Measurements from ENCODE around the gene CSH2. TPM values are rescaled to one million over a fixed set of nuclear protein-coding genes. Genes with fewer than 3 reads are reported as not detected.
"Not testable (repeated sequence)": the region's sequence is repeated elsewhere in the genome, so short reads cannot be mapped to it uniquely, and the experiment has no call there.

Gene CSH2
- total RNA-seq, 4 donors from 2014 or later = not detected

DNA sequence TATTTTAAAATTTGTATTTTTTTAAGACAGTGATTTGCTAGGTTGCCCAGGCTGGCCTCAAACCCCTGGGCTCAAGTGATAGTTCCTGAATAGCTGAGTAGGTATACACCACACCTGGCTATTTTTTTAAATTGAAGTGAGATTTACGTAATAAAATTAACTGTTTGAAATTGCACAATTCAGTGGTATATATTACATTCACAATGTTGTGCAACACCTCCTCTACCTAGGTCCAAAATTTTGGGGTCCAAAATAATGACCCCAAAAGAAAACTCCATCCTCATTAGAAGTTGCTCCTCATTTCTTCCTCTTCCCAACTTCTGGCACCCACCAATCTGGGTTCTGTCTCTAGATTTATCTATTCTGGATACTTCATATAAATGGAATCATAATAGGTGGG lies 28.0 kb downstream of the CSH2 start:
- WGBS, 2 donors = 2 to 50% methylated on average over 1 of the region's 1 CpG

DNA sequence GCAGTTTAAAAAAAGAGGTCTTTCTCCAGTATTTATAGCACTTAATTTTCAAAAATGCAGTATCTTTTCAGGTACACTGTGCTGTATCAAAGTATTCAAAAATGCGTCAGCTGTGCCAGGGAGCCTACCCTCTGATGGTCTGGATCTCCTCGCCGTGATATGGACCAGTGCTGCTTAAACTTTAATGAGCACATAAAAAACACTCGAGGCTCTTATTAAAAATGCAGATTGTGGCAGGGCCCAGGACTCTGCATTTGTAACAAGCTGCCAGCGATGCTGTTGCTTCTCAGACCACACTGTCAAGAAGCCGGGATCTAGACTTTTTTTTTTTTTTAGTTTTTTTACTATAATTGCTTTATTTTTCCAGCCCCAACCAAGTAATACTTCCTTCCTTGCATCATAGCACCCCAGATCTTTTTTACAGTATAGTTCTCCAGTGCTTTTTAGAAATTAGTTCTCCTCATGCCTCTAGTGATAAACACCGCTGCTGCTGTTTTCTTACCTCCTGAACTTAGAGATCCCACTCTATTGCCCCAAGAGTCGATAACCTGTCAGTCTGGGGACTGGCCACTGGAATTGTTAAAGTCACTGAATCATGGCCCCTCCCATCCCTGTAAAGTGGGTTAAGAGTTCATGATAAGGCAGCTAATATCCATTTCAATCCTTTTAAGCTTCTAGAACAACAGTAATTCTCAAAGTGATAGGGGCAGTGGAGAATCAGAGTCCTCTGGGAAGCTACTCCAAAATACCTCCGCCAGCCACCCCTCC lies 29.4 kb downstream of the CSH2 start:
- H3K27ac ChIP-seq = peak overlapping the region; percentile 89 to 98 (median 94)
- H3K9me3 ChIP-seq = no peaks in the 10 kb centered on the region
- H3K4me3 ChIP-seq = peak overlapping the region in 2 of 4 donors; percentile 78 to 95
- H3K27me3 ChIP-seq = no peaks in the 10 kb centered on the region
- no peak for DNase-seq (ENCODE audit: low spot score in 2 of 2)
- no peaks in the 10 kb centered on the region for H3K36me3 ChIP-seq
- 76 to 78% methylated on average over 9 of the region's 9 CpGs for WGBS, 2 donors
- TF ChIP-seq, protein P1, sequence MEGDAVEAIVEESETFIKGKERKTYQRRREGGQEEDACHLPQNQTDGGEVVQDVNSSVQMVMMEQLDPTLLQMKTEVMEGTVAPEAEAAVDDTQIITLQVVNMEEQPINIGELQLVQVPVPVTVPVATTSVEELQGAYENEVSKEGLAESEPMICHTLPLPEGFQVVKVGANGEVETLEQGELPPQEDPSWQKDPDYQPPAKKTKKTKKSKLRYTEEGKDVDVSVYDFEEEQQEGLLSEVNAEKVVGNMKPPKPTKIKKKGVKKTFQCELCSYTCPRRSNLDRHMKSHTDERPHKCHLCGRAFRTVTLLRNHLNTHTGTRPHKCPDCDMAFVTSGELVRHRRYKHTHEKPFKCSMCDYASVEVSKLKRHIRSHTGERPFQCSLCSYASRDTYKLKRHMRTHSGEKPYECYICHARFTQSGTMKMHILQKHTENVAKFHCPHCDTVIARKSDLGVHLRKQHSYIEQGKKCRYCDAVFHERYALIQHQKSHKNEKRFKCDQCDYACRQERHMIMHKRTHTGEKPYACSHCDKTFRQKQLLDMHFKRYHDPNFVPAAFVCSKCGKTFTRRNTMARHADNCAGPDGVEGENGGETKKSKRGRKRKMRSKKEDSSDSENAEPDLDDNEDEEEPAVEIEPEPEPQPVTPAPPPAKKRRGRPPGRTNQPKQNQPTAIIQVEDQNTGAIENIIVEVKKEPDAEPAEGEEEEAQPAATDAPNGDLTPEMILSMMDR (IDR thresholded peaks at IDR 0.05) = no peak
- no peak for TF ChIP-seq POLR2A (IDR thresholded peaks at IDR 0.05)
- TF ChIP-seq EP300 (IDR thresholded peaks at IDR 0.05) = no peak
- peaks cover 0 to 44% (median 31%) of the 10 kb centered on the region in 4 donors for H3K4me1 ChIP-seq

More for the DNA sequence above, 28.0 kb downstream of the CSH2 start:
- Histone ChIP-seq H3K4me3 (no peak overlapping the region), H3K9me3 (no peaks in the 10 kb centered on the region), H3K27me3 (no peaks in the 10 kb centered on the region), H3K36me3 (no peaks in the 10 kb centered on the region), H3K27ac (no peak overlapping the region), H3K4me1 (peaks cover 0 to 30% (median 17%) of the 10 kb centered on the region in 4 donors)
- no peak for DNase-seq (ENCODE audit: low spot score in 2 of 2)
- TF ChIP-seq, protein P1 (IDR thresholded peaks at IDR 0.05) = no peak
- TF ChIP-seq EP300 (IDR thresholded peaks at IDR 0.05) = no peak
- TF ChIP-seq POLR2A (IDR thresholded peaks at IDR 0.05) = no peak

DNA sequence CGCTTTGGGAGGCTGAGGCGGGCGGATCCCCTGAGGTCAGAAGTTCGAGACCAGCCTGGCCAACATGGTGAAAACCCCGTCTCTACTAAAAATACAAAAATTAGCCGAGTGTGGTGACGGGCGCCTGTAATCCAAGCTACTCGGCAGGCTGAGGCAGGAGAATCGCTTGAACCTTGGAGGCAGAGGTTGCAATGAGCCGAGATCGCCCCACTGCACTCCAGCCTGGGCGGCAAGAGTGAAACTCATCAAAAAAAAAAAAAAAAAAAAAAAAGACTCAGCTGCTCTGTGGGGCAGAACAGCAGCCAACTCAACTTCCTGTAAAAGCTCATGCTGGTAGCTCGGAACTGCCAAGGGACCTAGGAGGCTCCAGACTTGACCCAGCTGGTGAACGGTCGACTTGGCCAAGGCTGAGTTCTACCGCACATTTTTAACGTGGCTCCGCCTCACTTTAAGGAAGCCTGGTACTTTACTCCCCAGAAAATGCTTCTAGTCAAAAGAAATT lies 30.0 kb downstream of the CSH2 start:
- peak in 1 of 2 donors; percentile 38 for DNase-seq (ENCODE audit: low spot score in 2 of 2)
- H3K4me1 ChIP-seq = peaks cover 0 to 46% (median 33%) of the 10 kb centered on the region in 4 donors
- not testable (repeated sequence) for H3K27me3 ChIP-seq, H3K9me3 ChIP-seq, H3K36me3 ChIP-seq
- H3K4me3 ChIP-seq = peak overlapping the region; percentile 64 to 95 (median 82)
- peak overlapping the region; percentile 89 to 98 (median 94) for H3K27ac ChIP-seq
- WGBS, 2 donors = 8 to 9% methylated on average over 17 to 19 of the region's 19 CpGs

DNA sequence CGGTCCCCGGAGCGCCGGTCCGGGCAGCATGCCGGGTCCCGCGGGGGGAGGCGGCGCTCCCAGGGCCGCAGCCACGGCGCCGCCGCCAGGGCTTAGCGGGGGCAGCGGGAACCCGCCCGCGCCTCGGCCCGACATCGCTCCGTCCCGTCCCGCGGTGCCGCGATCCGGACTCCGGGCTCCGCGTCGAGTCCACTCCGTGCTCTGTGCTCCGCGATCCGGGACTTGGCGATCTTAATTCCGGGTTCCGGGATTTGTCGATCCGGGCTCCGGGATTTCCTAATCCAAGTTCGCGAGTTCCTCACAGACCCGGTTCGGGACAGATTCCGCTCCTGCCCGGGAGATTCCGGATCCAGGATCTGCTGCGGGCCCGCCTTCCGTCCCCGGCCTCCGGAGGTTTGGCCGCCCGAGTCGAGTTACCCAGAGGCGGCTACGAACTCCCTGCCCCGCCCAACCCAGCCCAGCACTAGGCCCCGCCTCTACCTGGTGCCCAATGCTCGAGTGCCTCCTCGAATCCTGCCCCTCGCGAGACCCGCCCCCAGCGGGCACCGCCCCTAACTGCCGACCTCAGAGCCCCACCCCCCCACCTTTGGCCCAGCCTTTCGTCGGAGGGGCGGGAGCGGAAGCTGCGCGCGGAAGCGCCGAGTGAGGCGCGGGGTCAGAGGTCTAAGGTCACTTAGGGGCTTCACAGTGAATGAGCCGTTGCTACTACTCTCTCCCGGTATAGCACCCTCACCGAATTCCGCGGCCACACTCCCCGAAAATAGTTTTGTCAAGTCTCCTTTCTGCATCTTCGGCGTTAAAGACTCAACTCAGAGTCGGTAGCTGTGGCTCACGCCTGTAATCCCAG lies 30.7 kb downstream of the CSH2 start, which contains the start of gene SMARCD2:
Gene SMARCD2, minus strand, starts transcription at position 146 of the 847 bp plus-strand sequence. Its CDS starts 11 bp downstream, at position 135.
- Histone ChIP-seq H3K36me3 (no peaks in the 10 kb centered on the region), H3K27ac (peak within 1 kb of the TSS; percentile 89 to 98 (median 94)), H3K27me3 (no peaks in the 10 kb centered on the region), H3K4me1 (peaks cover 6 to 50% (median 39%) of the 10 kb centered on the region in 4 donors), H3K4me3 (peak within 1 kb of the TSS; percentile 78 to 95 (median 88)), H3K9me3 (no peaks in the 10 kb centered on the region)
- WGBS, 2 donors = 1% methylated on average over 30 to 84 of the region's 92 CpGs
- DNase-seq (ENCODE audit: low spot score in 2 of 2) = peak; percentile 98
- TF ChIP-seq, protein P1 (IDR thresholded peaks at IDR 0.05) = peak in 2 of 5 experiments; percentile 71 to 93
- peak; percentile 68 to 100 for TF ChIP-seq POLR2A (IDR thresholded peaks at IDR 0.05)
- peak; percentile 79 to 87 for TF ChIP-seq EP300 (IDR thresholded peaks at IDR 0.05)

DNA sequence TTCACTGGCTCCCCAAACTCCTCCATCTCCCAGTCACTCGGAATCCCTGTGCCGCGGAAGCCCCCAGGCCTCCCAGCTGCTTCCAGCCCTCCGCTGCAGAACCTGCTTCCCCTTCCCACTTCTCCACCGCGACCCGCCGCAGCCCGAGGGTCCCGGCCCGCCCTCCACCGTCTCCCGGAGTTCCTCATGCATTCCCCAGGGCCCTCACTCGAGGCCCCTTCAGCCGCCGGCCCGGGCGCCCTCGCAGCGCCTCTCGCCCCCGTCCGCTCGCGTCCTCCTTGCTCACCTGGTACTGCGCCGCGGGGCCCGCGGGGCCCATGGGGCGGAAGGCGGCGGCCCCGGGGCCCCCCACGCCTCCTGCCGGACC lies 31.3 kb downstream of the CSH2 start:
- Histone ChIP-seq H3K4me3 (peak overlapping the region; percentile 78 to 95 (median 88)), H3K36me3 (peaks cover 0 to 4% (median 0%) of the 10 kb centered on the region in 3 donors), H3K27ac (peak overlapping the region; percentile 89 to 98 (median 94)), H3K4me1 (peaks cover 8 to 56% (median 45%) of the 10 kb centered on the region in 4 donors), H3K27me3 (no peaks in the 10 kb centered on the region), H3K9me3 (no peaks in the 10 kb centered on the region)
- TF ChIP-seq, protein P1 (IDR thresholded peaks at IDR 0.05) = no peak
- TF ChIP-seq POLR2A (IDR thresholded peaks at IDR 0.05) (no peak), EP300 (IDR thresholded peaks at IDR 0.05) (no peak)
- DNase-seq (ENCODE audit: low spot score in 2 of 2) = no peak
- 0 to 1% methylated on average over 26 to 34 of the region's 36 CpGs for WGBS, 2 donors

Data from tibial nerve (tissue), 4 donors.